HFFc6 (cell line): ENCODE results near the gene IL17RE. TPM values are rescaled to one million over a fixed set of nuclear protein-coding genes. Genes with fewer than 3 reads are reported as not detected.

Experiments used
- DNase-seq: peaks from one replicate; pipeline ENCODE4 v3.0.0-alpha.2; 2018
- H3K27ac Mint-ChIP-seq: 2 replicates; pipeline ENCODE4 v1.8.0; 2020; ENCODE audit warnings: mild to moderate bottlenecking, mixed read lengths
- H3K27me3 Mint-ChIP-seq: 2 replicates; pipeline ENCODE4 v1.8.0; 2021; ENCODE audit warnings: mild to moderate bottlenecking, moderate library complexity, mixed read lengths; ENCODE audit not compliant: insufficient read depth
- H3K36me3 Mint-ChIP-seq: 2 replicates; pipeline ENCODE4 v1.8.0; 2021; ENCODE audit warnings: low read depth, mixed read lengths
- H3K4me1 Mint-ChIP-seq: 2 replicates; pipeline ENCODE4 v1.8.0; 2020; ENCODE audit warnings: low read depth, mixed read lengths
- H3K4me3 Mint-ChIP-seq: 2 replicates; pipeline ENCODE4 v1.8.0; 2020; ENCODE audit warnings: mild to moderate bottlenecking, moderate library complexity, mixed read lengths
- H3K9me3 Mint-ChIP-seq: 2 replicates; pipeline ENCODE4 v1.8.0; 2020; ENCODE audit warnings: mild to moderate bottlenecking, mixed read lengths
- CTCF ChIP-seq: fragments of 200-600 bp; sonication (generic); IDR thresholded peaks from 2 replicates; pipeline ENCODE4 v1.5.0; 2021; ENCODE audit warnings: antibody characterized with exemption, mild to moderate bottlenecking
- total RNA-seq, 6 experiments: library from RNA; stranded (reverse); fragmentation: NEBNext Ultra II Directional; extraction: Animal tissue kit (Norgen Biotek cat#: 25700); gene quantifications; 2 replicates in 1 of 6; 3 replicates in 5 of 6; pipeline ENCODE4 v1.2.3, GENCODE V29; 2021

Gene IL17RE
- total RNA-seq, 6 experiments from 2014 or later, result 0.51 to 0.80 (median 0.65) TPM

- no peak overlapping the region for H3K27ac Mint-ChIP-seq
- no peaks in the 10 kb centered on the region; the same call in 1 of the 2 replicates for H3K36me3 Mint-ChIP-seq
- no peak for DNase-seq
- H3K4me1 Mint-ChIP-seq, result peaks cover 23% of the 10 kb centered on the region
- no peak overlapping the region for H3K4me3 Mint-ChIP-seq
- peaks cover 5% of the 10 kb centered on the region for H3K27me3 Mint-ChIP-seq
- no peaks in the 10 kb centered on the region for H3K9me3 Mint-ChIP-seq
- no peak for TF ChIP-seq CTCF
These were observed 9.2 kb downstream of the IL17RE start for GRCh38 chr3:9911863-9912262.

GRCh38 chr3:9912294-9912935 is 9.8 kb downstream of the IL17RE start:
- H3K4me1 Mint-ChIP-seq, result peaks cover 26% of the 10 kb centered on the region
- no peak overlapping the region for H3K27ac Mint-ChIP-seq
- H3K36me3 Mint-ChIP-seq, result no peaks in the 10 kb centered on the region; the same call in 1 of the 2 replicates
- H3K4me3 Mint-ChIP-seq, result no peak overlapping the region
- peak; percentile 65 for DNase-seq
- peaks cover 5% of the 10 kb centered on the region for H3K27me3 Mint-ChIP-seq
- TF ChIP-seq CTCF, result no peak
- H3K9me3 Mint-ChIP-seq, result no peaks in the 10 kb centered on the region

- Mint-ChIP-seq H3K9me3 (no peaks in the 10 kb centered on the region), H3K4me1 (peaks cover 32% of the 10 kb centered on the region), H3K27ac (no peak overlapping the region), H3K4me3 (no peak overlapping the region), H3K27me3 (peaks cover 3% of the 10 kb centered on the region), H3K36me3 (no peaks in the 10 kb centered on the region; the same call in 1 of the 2 replicates)
- no peak for TF ChIP-seq CTCF
- no peak for DNase-seq
These were observed 11.0 kb downstream of the IL17RE start for GRCh38 chr3:9913601-9914000.

- Mint-ChIP-seq H3K36me3 (no peaks in the 10 kb centered on the region; the same call in 1 of the 2 replicates), H3K27me3 (peaks cover 3% of the 10 kb centered on the region; the same call in 1 of the 2 replicates), H3K27ac (no peak overlapping the region), H3K4me3 (no peak overlapping the region), H3K9me3 (no peaks in the 10 kb centered on the region), H3K4me1 (peaks cover 32% of the 10 kb centered on the region)
- no peak for TF ChIP-seq CTCF
- no peak for DNase-seq
These were observed 11.4 kb downstream of the IL17RE start for GRCh38 chr3:9914011-9914410.

GRCh38 chr3:9914559-9915253 is 12.1 kb downstream of the IL17RE start:
- H3K27me3 Mint-ChIP-seq, result peaks cover 3% of the 10 kb centered on the region; the same call in 1 of the 2 replicates
- no peak overlapping the region for H3K27ac Mint-ChIP-seq
- no peaks in the 10 kb centered on the region; the same call in 1 of the 2 replicates for H3K36me3 Mint-ChIP-seq
- DNase-seq, result no peak
- H3K9me3 Mint-ChIP-seq, result no peaks in the 10 kb centered on the region
- no peak for TF ChIP-seq CTCF
- peak overlapping the region; percentile 88; the same call in 1 of the 2 replicates for H3K4me3 Mint-ChIP-seq
- H3K4me1 Mint-ChIP-seq, result peaks cover 32% of the 10 kb centered on the region
